Uterus (tissue), 2 donors: ENCODE data around the gene STAMBPL1.

ENCODE experiments used
- CTCF ChIP-seq, 4 experiments: fragments of 200-600 bp in 2 of 4; fragments of 450-650 bp in 2 of 4; sonication (generic) in 2 of 4; IDR thresholded peaks; one replicate each; pipeline ENCODE4 v1.5.1; 2016 to 2019; ENCODE audit warnings: antibody characterized with exemption in 4 of 4, mild to moderate bottlenecking in 2 of 4, moderate library complexity in 1 of 4
- POLR2A ChIP-seq, 2 donors: fragments of 450-650 bp; IDR thresholded peaks; one replicate each; pipeline ENCODE4 v1.6.1; 2016; ENCODE audit warnings: antibody characterized with exemption in 2 of 2, mild to moderate bottlenecking in 1 of 2, moderate library complexity in 1 of 2

GRCh38 chr10:88879534-88880281 lies at the start of gene STAMBPL1:
- TF ChIP-seq CTCF (IDR thresholded peaks at IDR 0.05) (no peak), POLR2A (IDR thresholded peaks at IDR 0.05) (no peak)
